Body of pancreas (tissue), 4 donors: Measurements from ENCODE around the gene ZNF672.

Source experiments
- POLR2A ChIP-seq, 3 donors: fragments of 450-650 bp; IDR thresholded peaks; one replicate each; pipeline ENCODE4 v1.6.1; 2016; ENCODE audit warnings: antibody characterized with exemption in 3 of 3, mild to moderate bottlenecking in 2 of 3
- TF ChIP-seq, protein P1 (sequence below), 7 experiments: fragments of 450-650 bp in 4 of 7; fragments of 200-600 bp in 3 of 7; sonication (generic) in 3 of 7; IDR thresholded peaks; one replicate each; pipeline ENCODE4 v1.5.1; 2016 to 2019; ENCODE audit warnings: antibody characterized with exemption in 7 of 7

DNA sequence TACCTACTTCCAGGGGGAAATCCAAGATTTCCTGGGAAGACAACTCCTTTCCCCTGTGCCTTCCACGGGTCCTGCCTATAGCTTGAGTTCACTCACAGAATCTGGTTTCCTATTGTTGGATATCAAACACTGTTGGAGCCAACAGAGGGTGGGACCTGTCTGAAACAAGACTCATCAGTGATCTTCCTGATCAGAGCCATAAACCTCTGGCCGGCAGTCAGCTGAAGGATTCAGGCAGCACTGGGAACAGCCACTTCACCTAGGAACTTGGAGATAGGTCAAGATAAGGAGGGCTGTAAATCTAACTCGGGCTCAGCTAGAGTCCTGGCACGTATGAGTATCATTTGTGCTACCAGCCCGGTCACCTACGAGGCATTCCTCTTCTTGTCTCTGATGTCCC lies 35.6 kb upstream of the ZNF672 start:
- TF ChIP-seq, protein P1, sequence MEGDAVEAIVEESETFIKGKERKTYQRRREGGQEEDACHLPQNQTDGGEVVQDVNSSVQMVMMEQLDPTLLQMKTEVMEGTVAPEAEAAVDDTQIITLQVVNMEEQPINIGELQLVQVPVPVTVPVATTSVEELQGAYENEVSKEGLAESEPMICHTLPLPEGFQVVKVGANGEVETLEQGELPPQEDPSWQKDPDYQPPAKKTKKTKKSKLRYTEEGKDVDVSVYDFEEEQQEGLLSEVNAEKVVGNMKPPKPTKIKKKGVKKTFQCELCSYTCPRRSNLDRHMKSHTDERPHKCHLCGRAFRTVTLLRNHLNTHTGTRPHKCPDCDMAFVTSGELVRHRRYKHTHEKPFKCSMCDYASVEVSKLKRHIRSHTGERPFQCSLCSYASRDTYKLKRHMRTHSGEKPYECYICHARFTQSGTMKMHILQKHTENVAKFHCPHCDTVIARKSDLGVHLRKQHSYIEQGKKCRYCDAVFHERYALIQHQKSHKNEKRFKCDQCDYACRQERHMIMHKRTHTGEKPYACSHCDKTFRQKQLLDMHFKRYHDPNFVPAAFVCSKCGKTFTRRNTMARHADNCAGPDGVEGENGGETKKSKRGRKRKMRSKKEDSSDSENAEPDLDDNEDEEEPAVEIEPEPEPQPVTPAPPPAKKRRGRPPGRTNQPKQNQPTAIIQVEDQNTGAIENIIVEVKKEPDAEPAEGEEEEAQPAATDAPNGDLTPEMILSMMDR (IDR thresholded peaks at IDR 0.05), result no peak
- TF ChIP-seq POLR2A (IDR thresholded peaks at IDR 0.05), result no peak
